GM21360 (cell line): ENCODE results near the gene GOPC.
A peak's percentile ranks its signal among the peaks of the same experiment; 100 is the strongest.
"Not testable (repeated sequence)": the region's sequence is repeated elsewhere in the genome, so short reads cannot be mapped to it uniquely, and the experiment has no call there.

Experiments
- ATAC-seq: cut with Tn5 transposase; IDR thresholded peaks from one replicate; pipeline ENCODE4 v1.9.1; 2021; ENCODE audit warnings: mild to moderate bottlenecking, moderate library complexity; ENCODE audit not compliant: unreplicated experiment

The GOPC gene

DNA sequence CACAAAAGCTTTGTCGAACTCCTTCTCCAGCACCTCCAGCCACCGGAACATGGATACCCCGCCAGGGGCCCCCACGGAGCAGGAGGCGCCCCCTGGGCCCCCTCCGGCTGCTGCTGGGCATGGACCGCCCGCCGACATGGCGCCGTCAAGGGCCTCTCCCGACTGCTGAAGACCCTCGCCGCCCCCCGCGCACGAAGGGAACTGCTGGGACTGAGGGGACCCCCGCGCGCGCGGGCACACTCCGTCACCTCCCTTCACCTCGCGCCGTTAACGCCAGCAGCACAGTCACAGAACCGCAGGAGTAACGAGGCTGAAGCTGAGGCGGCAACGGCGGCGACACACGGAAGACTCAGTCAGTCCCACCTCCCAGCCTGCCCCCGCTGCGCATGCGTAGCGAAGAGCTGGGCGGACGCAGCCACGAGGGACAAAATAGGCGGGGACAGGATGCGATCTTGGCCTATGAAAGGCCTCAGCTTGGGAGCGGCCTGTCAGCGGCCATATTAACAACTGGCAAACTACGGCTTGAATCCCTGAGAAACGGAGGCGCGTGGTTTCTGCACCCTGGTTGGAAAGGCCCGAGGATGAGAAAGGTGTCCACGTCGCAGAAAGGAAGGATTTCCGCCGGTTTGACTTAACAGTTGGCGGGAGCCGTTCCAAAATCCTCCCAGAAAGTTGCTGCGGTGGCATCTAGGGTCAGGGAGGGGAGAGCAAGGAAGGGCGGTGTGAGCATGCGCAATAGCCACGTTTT is at the start of gene GOPC:
TSS of gene GOPC (minus strand) at position 361 of the 748 bp plus-strand sequence. CDS start at position 138, 223 bp downstream.
- peak; percentile 90 for ATAC-seq

GRCh38 chr6:117651984-117652383 is 49.7 kb upstream of the GOPC start:
- not testable (repeated sequence) for ATAC-seq

DNA sequence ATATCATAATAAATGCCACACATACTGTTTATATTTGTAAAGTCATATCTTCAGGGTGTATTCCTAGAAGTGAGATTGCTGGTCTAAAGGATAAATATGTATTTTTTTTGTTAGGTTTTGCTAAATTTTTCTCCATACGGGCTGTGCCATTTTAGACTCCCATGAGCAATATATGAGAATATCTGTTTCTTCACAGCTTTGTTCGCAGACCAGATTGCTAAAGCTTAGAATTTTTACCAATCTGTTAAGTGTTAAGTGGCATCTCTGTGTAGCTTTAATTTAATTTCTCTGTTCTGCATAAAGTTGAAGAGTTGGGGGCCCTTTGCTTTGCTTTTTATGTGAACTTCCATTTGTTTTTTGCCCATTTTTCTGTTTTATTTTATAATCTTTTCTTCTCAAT is 40.7 kb upstream of the GOPC start:
- no peak for ATAC-seq

GRCh38 chr6:117637770-117638169 is 35.5 kb upstream of the GOPC start:
- no peak for ATAC-seq

DNA sequence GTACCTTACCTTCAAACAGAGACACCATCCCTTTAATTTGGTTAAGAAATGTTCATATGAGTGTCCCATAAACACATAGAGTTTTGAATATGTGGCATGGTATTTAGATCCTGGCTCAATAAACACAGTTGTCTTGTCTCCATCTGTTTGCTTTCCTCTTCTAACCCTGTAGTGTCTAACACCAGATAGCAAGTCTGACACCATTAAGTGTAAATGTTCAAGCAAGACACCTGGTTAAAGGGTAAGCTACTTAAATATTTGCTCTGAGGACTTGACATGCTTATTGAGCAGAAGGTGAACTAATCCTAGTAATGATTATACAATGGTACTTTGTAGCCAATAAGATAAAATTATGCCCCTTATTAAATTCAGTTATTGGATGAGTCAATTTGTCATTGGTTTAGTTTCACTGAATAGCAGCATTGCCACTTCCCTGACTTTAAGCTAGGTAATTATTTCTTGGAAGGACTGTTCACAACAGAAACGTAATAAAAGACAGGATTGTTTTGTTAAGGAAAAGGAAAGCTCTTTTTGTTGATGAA is 26.9 kb upstream of the GOPC start:
- ATAC-seq: no peak

DNA sequence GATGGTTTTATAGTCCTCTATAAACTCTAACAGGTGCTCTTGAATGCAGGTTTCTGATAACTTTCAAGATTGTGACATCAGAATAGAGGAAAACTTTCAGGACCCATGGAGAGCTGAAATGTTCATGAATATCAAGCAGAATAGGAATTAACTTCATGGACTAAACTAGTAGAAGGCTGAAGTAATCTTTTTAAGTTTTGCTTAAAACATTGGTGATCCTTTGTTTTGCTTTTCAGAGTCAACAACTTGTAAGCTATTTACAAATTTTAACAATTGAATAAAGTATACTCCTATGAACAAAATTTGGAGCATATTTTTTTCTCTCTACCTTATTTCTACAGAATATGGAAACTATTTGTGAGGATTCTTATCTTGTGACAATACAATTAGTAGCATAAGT is 25.2 kb upstream of the GOPC start:
- no peak for ATAC-seq

DNA sequence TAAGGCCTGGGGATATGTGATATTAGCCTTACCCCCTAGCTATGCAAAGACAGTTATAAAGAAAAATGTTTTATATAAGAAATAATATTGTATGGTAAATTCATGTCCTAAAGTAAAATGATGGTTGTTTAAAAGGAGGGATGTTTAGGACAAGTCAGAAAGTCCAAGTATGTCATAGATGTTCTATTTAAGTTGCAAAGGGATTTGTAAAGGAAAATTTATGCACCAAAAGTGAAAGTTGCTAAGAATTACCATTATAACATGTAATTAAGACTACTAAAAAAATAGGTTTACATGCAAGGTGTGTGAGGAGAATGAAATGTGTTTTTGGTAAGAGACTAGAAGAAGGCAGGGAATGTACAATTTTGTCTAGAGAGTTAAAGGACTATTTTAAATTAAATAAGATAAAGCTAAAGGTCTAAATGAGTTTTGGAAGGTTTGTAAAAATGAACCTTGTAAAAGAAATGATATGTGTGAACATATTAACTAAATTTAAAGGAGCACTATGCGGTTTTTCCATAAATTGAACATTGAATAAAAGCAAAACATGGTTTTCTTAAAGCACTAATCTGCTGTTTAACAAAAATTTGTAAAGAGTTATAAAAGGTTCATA is 22.7 kb upstream of the GOPC start:
- no peak for ATAC-seq

- no peak for ATAC-seq
Measured at GRCh38 chr6:117619178-117619577, 16.9 kb upstream of the GOPC start.

DNA sequence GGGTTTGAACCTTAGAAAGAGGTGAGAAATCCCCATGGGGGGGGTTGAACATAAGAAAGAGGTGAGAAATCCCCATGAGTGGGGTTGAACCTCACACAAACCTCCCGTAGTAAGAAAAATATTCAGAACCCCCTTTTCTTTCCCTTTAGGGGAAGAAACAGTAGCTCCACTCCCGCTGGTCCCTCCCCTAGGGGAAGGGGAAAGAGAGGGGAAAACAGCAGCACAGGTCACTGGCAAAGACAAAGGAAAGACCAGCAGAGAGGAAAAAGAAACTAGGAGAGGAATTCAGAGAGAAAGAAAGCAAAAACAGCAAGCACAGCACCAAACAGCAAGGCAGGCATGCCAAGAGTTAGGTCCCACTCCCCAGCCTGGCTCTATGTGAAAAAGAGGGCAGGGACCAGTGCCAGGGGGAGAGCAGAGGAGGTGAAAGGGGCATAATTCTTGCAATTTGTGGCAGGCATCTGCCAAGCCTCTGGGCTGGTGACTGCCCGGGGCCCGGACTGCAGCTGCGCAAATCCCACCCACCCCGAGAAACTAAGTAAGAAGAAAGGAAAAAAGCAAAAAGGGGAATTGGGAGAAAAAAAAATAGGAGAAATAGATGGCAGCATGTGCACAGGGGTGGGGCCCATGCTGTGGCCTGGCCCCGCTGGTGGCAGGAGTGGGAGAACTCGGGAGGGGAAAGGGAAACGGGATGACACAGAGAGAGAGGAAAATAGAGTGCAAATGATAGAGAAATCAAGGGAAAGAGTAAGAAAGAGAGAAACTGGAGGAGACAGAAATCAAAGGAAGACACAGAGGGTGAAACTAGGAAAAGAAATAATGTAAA is 15.1 kb upstream of the GOPC start:
- no peak for ATAC-seq

- ATAC-seq: no peak
Measured at GRCh38 chr6:117616391-117617209, 14.3 kb upstream of the GOPC start.

DNA sequence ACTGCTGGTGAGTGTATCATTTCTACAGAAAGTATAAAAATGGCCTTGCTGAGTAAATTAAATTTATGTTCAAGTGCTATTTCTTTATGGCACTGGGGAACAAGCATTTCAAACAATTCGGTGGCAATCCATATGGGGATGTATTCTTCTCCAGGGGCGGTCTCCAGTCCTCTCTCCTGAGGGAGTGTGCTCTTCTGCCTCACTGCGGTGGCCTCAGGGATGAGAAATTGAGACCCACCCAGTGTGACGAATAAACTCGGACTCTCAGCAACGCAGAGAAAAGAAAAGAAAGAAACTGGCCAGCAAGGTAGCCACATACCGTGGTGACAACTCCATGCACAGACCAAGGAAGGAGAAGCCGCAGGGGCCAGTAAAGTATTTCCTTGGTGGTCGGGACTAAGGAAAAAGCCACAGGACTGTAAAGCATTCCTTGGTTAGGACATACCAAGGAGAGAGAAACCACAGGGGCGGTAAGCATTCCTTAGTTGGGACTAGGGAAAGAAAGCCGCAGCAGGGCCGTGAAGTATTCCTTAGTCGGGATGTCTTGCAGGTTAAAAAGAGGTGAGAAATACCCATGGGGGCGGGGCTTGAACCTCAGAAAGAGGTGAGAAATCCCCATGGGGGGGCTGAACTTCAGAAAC is 13.6 kb upstream of the GOPC start:
- ATAC-seq: no peak

DNA sequence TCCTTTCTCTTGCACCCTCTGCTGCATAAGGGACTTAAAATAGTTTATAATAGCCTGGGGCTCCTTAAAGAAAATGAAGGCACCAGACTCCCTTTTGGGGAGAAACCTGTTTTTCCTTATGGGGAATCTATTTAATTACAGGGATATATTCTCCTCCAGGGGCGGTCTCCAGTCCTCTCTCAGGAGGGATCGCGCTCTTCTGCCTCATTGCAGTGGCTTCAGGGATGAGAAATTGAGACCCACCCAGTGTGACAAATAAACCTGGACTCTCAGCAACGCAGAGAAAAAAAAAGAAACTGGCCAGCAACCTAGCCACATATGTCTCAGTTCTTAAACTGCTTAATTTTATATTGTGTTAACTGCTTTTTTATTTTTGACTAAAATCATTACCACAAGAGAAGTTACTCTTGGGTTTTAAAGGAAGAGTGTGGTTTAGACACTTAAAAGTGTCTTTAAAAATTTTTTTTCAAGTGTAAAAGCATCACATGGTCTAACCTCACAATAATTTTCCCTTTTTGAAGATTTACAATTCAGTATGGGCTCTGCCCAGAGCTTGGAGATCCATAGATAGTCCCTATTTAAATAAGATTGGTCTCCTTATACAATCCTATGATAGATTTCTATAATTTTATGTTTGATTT is 11.7 kb upstream of the GOPC start:
- ATAC-seq: no peak

DNA sequence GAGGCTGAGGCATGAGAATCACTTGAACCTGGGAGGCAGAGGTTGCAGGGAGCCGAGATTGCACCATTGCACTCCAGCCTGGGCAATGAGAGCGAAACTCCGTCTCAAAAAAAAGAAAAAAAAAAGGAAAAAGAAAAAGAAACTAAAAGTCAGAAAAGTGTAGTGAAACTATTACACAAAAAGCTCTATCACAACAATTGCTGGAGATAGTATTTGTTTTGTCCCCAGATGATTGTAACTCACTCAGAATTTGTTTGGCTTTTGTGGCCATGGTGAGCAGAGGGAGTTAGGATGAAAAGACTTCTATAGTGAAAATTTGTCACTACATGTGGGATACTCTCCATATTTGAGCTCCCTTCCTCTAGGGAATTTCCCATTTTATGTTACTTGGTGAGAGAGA is 5.2 kb upstream of the GOPC start:
- ATAC-seq: peak; percentile 38

DNA sequence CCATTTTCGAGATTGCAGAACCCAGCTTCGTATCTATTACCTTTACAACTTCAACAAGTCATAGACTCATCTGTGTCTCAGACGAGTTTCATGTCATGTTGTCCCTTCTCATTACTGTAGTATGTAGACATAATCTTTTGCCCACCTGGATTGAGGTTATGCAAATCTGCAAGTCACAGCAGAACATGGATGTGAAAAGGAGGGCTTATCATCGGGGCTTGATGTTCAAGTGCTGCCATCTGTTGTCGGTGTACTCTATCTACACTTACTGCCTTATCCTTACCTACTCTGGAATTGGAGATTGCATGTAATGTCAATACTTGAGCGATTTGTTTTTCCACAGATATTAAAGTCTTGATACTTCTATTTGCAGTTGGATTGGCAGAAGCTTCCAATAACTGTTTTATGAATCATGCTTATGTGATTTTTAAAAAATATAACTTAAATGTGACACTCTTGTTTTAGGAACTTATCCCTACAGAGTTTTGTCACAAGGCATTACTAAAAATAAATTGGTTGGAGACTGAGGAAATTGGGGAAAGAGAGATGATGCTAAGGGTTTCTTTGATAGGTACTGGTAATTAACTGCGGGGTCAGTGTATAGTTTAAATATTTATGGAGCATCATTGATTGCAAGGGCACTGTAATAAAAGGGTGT is 3.0 kb upstream of the GOPC start:
- peak; percentile 39 for ATAC-seq

DNA sequence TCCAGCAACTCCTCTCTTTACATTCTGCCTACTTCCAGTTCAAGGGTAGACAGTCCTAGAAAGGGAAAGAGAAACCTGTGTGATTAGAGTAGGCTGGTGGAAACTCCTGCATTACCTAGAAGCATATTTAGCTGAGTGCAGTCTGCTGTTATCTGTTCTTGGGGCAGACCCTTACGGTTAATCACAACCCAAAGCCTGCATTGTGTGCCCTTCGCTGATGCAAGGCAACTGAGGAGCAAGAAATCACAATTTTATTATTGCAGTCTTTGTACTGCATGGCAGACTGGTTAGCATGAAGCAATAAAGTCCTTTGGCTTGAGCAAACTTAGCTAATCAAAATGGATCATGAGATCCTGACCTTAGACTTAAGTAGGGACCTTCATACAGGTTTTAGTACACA is 1.5 kb upstream of the GOPC start:
- ATAC-seq: no peak

DNA sequence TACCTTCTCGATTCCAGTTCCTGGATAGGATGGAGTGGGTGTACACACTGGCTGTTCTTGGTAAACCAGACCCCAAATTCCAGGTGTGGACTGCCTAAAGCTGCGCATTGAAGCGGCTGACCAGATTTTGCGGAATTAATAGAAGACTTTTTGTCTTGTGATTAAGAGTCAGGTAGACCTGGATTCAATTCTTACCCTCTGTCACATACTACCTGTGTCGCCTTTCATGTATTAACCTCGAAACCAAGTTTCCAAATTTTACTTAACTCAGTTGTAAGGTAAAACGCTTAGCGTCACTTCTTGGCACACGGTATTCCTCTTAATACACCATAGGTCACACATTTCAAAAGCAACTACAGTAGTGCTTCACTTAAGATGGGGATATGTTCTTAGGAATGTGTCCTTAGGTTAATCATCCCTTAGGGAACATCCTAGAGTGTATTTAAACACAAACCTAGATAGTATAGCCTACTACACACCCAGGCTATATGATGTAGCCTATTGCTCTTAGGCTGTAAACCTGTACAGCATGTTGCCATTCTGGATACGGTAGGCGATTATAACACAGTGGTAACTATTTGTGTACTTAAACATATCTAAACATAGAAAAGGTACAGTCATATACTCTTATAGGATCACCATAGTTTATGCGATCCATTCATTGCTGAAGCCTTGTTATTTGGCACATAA is 733 bp upstream of the GOPC start:
- no peak for ATAC-seq

DNA sequence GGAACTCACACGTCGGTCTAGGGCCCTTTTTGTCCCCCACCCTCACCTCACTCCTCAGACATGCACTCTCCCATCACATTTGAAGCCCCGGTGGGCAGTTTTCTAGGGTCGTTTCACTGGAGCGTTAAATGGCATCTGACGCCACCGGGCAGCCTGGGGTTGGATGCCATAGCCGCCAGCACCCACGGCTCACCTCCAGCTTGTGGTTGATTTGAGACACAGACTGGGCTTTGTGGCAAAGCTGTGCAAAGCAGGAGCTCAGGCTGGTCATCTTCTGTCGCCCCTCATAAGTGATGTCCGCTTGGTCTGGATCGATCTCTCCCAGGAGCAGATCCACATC is 530 bp downstream of the GOPC start:
- ATAC-seq: peak; percentile 14

DNA sequence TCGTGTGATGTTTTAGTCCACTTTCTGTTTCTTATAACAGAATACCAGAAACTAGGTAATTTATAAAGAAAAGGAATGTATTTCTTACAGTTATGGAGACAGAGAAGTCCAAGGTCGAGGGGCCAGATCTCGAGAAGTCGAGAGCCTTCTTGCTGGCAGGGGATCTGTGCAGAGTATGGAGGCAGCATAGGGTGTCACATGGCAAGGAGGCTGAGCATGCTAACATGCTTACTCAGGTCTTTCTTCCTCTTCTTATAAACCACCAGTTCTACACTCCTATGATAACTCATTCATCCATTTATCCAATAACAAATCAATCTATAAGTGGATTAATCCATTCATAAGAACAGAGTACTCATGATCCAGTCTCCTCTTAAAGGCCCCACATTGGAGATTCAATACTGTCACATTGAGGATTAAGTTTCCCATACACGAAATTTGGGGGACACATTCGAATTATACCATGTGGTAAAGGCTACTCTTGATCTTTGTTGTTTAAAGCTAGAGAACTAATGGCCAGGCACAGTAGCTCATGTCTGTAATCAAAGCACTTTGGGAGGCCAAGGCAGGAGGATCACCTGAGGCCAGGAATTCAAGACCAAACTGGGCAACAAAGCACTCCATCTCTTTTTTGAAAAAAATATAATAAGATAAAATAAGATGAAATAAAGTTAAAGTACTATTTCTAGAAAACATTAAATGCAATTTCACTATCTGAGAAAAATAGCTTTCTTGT is 2.1 kb downstream of the GOPC start:
- ATAC-seq: no peak
